K562 (cell line): ENCODE results near the gene TRIP11. TPM values are rescaled to one million over a fixed set of nuclear protein-coding genes. Genes with fewer than 3 reads are reported as not detected.

Experiments used
- ATAC-seq: fragments of 200-7000 bp; cut with Tn5 transposase; 3 replicates; pipeline ENCODE4 v1.9.1; 2020; ENCODE audit warnings: moderate library complexity
- BruUV-seq: library from RNA; stranded (reverse); fragments of 400-500 nt; replicated peaks from 2 replicates; lab custom pipeline; 2021; lab: Mats Ljungman, UMichigan
- CTCF ChIA-PET: fragments of 300-600 bp; formaldehyde crosslinking; extraction: SDS; loops from one replicate; lab custom pipeline; 2021; ENCODE audit warnings: low intra/inter-chr PET ratio; lab: Yijun Ruan, JAX
- POLR2A ChIA-PET: fragments of 300-600, 350-650 bp; sonication (Branson Sonifier 250); formaldehyde crosslinking; extraction: SDS; loops from one replicate; lab custom pipeline; 2021; ENCODE audit warnings: antibody characterized with exemption, inconsistent platforms; lab: Yijun Ruan, JAX
- DNase-seq, 4 experiments: peaks; one replicate each; pipeline versions ENCODE4 v3.0.0 to v3.0.0-alpha.2; 2011 to 2018; ENCODE audit warnings: low spot score in 3 of 4, mixed read lengths in 3 of 4; ENCODE audit errors: extremely low read depth in 1 of 4
- FAIRE-seq: peaks from 2 replicates; lab custom pipeline; 2011; peaks lifted over from hg19 to GRCh38; lab: Jason Lieb, UNC
- H2AFZ ChIP-seq: 2 replicates; pipeline ENCODE4 v1.6.0; 2011; ENCODE audit warnings: low read depth, low read length, control low read depth, inconsistent platforms
- H3K27ac ChIP-seq: fragments of 200-600 bp; 3 replicates; pipeline ENCODE4 v1.8.0; 2011; ENCODE audit warnings: low read depth, mild to moderate bottlenecking, control low read depth, inconsistent platforms, low read length, moderate library complexity, mixed read lengths; ENCODE audit errors: extremely low read depth
- H3K27me3 ChIP-seq, 2 experiments: fragments of 300-600 bp in 1 of 2; 2 replicates in 1 of 2; 3 replicates in 1 of 2; pipeline versions ENCODE4 v1.6.0 to v1.8.0; 2011; ENCODE audit warnings: inconsistent platforms in 2 of 2, low read length in 2 of 2, mild to moderate bottlenecking in 1 of 2, mixed read lengths in 1 of 2, moderate library complexity in 1 of 2; ENCODE audit not compliant: control insufficient read depth in 2 of 2, insufficient read depth in 2 of 2
- H3K36me3 ChIP-seq: fragments of 300-600 bp; 3 replicates; pipeline ENCODE4 v1.8.0; 2011; ENCODE audit warnings: mild to moderate bottlenecking, low read length, inconsistent platforms; ENCODE audit not compliant: control insufficient read depth, insufficient read depth
- H3K4me1 ChIP-seq, 2 experiments: fragments of 200-600 bp in 1 of 2; replicated peaks in 1 of 2; 2 replicates in 1 of 2; 3 replicates in 1 of 2; pipeline versions ENCODE4 v1.5.1 to v1.8.0; 2011; ENCODE audit warnings: inconsistent platforms in 2 of 2, low read length in 2 of 2, mild to moderate bottlenecking in 1 of 2, mixed read lengths in 1 of 2, moderate library complexity in 1 of 2; ENCODE audit not compliant: control insufficient read depth in 2 of 2, insufficient read depth in 2 of 2
- H3K4me2 ChIP-seq: 2 replicates; pipeline ENCODE4 v1.6.1; 2011; ENCODE audit warnings: low read length, control low read depth, inconsistent platforms, mixed read lengths; ENCODE audit not compliant: insufficient read depth
- H3K4me3 ChIP-seq: fragments of 200-600 bp; sonication (generic), shearing (Covaris generic); 2 replicates; pipeline ENCODE4 v1.5.1; 2016; ENCODE audit warnings: control low read depth, inconsistent platforms
- H3K79me2 ChIP-seq: fragments of 200-600 bp; 3 replicates; pipeline ENCODE4 v1.8.0; 2011; ENCODE audit warnings: low read length, inconsistent platforms; ENCODE audit not compliant: control insufficient read depth, insufficient read depth
- H3K9ac ChIP-seq, 2 experiments: 2 replicates each; pipeline versions ENCODE4 v1.6.0 to v1.6.1; 2011; ENCODE audit warnings: low read depth in 2 of 2, low read length in 2 of 2, control low read depth in 1 of 2, inconsistent platforms in 1 of 2, mild to moderate bottlenecking in 1 of 2, mixed read lengths in 1 of 2; ENCODE audit not compliant: insufficient read depth in 1 of 2
- H3K9me1 ChIP-seq: one replicate; pipeline ENCODE4 v1.6.0; 2011; ENCODE audit warnings: inconsistent platforms, mild to moderate bottlenecking, low read length, moderate library complexity; ENCODE audit not compliant: control insufficient read depth, insufficient read depth
- H3K9me3 ChIP-seq: replicated peaks from 2 replicates; pipeline ENCODE4 v1.5.1; 2011; ENCODE audit warnings: low read depth, low read length, inconsistent platforms; ENCODE audit not compliant: control insufficient read depth, insufficient read depth
- H4K20me1 ChIP-seq: replicated peaks from 2 replicates; pipeline ENCODE4 v1.6.1; 2011; ENCODE audit warnings: low read length, inconsistent platforms, mixed read lengths; ENCODE audit not compliant: control insufficient read depth, insufficient read depth
- RAD51 ChIP-seq: fragments of 450-650 bp; IDR thresholded peaks from 2 replicates; pipeline ENCODE4 v1.7.1; 2016; ENCODE audit warnings: low read depth, mild to moderate bottlenecking, borderline replicate concordance
- RFX1 ChIP-seq: fragments of 450-650 bp; IDR thresholded peaks from 2 replicates; pipeline ENCODE4 v1.6.1; 2016; ENCODE audit warnings: mild to moderate bottlenecking, moderate library complexity
- ZNF175 ChIP-seq: fragments of 200-800 bp; sonication (Bioruptor generic); IDR thresholded peaks from 2 replicates; pipeline ENCODE4 v1.6.1; 2016; ENCODE audit warnings: low read depth, mild to moderate bottlenecking, missing genetic modification characterization, missing compliant biosample characterization
- ZNF347 ChIP-seq: fragments of 450-650 bp; formaldehyde crosslinking; IDR thresholded peaks from 2 replicates; pipeline ENCODE4 v1.4.0; 2020; ENCODE audit warnings: low read depth, mild to moderate bottlenecking, moderate library complexity
- ZNF57 ChIP-seq: fragments of 450-650 bp; formaldehyde crosslinking; IDR thresholded peaks from 2 replicates; pipeline ENCODE4 v1.4.0; 2020; ENCODE audit warnings: mild to moderate bottlenecking, moderate library complexity
- ZNF77 ChIP-seq: fragments of 250-450 bp; sonication (Bioruptor Pico); IDR thresholded peaks from 2 replicates; pipeline ENCODE4 v1.5.0; 2020
- WGBS: fragments of 100-300 bp; shearing (Covaris generic); methylation state at CpG from one replicate; pipeline ENCODE4 v1.1.6; 2016; ENCODE audit warnings: low coverage, mixed read lengths; ENCODE audit not compliant: insufficient coverage; ENCODE audit errors: missing lambda C conversion rate; 5-methylcytosine and 5-hydroxymethylcytosine counted together
- in situ Hi-C: fragments of 300-500 bp; cut with MboI; formaldehyde crosslinking; loops from 4 replicates; pipeline ENCODE4 v1.15.0; 2018; ENCODE audit warnings: inconsistent platforms, mixed read lengths
- intact Hi-C: fragments of 100-400 bp; cut with micrococcal nuclease; formaldehyde crosslinking; loops from 2 replicates; pipeline ENCODE4 v1.14.2; 2022
- polyA plus RNA-seq, 8 experiments: library from polyadenylated mRNA; depleted of rRNA in 4 of 8; stranded (reverse) in 5 of 8; unstranded in 3 of 8; fragments of >200 nt; fragmentation: Nextera tagmentation in 2 of 8; fragmentation: Illumina TruSeq in 1 of 8; extraction: Ambion mirVana in 2 of 8; extraction: Trizol in 1 of 8; gene quantifications; 2 replicates each; pipeline versions ENCODE4 v1.2.1 to v1.2.3, GENCODE V29; 2011 to 2014; ENCODE audit warnings: inconsistent platforms in 1 of 8, missing spikeins in 1 of 8
- total RNA-seq, 7 experiments: library from RNA; depleted of rRNA in 6 of 7; stranded (reverse); fragments of >200 nt in 6 of 7; fragmentation: Illumina TruSeq in 2 of 7; extraction: Trizol in 2 of 7; gene quantifications; 2 replicates each; pipeline versions ENCODE4 v1.2.1 to v1.2.3, GENCODE V29; 2011 to 2021; ENCODE audit warnings: low replicate concordance in 1 of 7
- TF ChIP-seq, protein P1 (sequence below), 2 experiments: fragments of 450-650 bp; IDR thresholded peaks; 2 replicates each; pipeline ENCODE4 v1.6.1; 2018; ENCODE audit warnings: mild to moderate bottlenecking in 2 of 2, low read depth in 1 of 2; ENCODE audit not compliant: partially characterized antibody in 2 of 2

Gene TRIP11
- total and polyA plus RNA-seq, 9 of the 15 experiments (the other 6 are each of a cell fraction or from before 2014, with no cell fraction given) = 4.0 to 20.0 (median 10.9) TPM

GRCh38 chr14:91983588-91983987 is 56.3 kb downstream of the TRIP11 start:
- Histone ChIP-seq H4K20me1 (no peaks in the 10 kb centered on the region), H3K79me2 (no peaks in the 10 kb centered on the region), H3K27ac (no peak overlapping the region), H3K27me3 (no peaks in the 10 kb centered on the region), H3K9ac (no peak overlapping the region), H3K4me1 (no peaks in the 10 kb centered on the region), H3K4me2 (no peak overlapping the region), H3K9me1 (no peaks in the 10 kb centered on the region), H3K9me3 (no peaks in the 10 kb centered on the region), H3K4me3 (no peak overlapping the region), H2AFZ (no peak overlapping the region)
- BruUV-seq = no TSS peak
- ATAC-seq (no peak), DNase-seq (no peak), FAIRE-seq (no peak)
- in situ Hi-C loops = no loop called here
- ChIA-PET POLR2A (no interaction called here), CTCF (no interaction called here)
- intact Hi-C loops = no loop called here
- 85% methylated on average over 4 of the region's 4 CpGs for WGBS
- TF ChIP-seq RAD51 (no peak), RFX1 (no peak), ZNF77 (CRISPR knock-in tag) (no peak), ZNF175 (CRISPR knock-in tag) (no peak), ZNF347 (no peak), ZNF57 (CRISPR knock-in tag) (no peak)
- TF ChIP-seq, protein P1, sequence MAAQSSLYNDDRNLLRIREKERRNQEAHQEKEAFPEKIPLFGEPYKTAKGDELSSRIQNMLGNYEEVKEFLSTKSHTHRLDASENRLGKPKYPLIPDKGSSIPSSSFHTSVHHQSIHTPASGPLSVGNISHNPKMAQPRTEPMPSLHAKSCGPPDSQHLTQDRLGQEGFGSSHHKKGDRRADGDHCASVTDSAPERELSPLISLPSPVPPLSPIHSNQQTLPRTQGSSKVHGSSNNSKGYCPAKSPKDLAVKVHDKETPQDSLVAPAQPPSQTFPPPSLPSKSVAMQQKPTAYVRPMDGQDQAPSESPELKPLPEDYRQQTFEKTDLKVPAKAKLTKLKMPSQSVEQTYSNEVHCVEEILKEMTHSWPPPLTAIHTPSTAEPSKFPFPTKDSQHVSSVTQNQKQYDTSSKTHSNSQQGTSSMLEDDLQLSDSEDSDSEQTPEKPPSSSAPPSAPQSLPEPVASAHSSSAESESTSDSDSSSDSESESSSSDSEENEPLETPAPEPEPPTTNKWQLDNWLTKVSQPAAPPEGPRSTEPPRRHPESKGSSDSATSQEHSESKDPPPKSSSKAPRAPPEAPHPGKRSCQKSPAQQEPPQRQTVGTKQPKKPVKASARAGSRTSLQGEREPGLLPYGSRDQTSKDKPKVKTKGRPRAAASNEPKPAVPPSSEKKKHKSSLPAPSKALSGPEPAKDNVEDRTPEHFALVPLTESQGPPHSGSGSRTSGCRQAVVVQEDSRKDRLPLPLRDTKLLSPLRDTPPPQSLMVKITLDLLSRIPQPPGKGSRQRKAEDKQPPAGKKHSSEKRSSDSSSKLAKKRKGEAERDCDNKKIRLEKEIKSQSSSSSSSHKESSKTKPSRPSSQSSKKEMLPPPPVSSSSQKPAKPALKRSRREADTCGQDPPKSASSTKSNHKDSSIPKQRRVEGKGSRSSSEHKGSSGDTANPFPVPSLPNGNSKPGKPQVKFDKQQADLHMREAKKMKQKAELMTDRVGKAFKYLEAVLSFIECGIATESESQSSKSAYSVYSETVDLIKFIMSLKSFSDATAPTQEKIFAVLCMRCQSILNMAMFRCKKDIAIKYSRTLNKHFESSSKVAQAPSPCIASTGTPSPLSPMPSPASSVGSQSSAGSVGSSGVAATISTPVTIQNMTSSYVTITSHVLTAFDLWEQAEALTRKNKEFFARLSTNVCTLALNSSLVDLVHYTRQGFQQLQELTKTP (IDR thresholded peaks at IDR 0.05; ENCODE audit: low read depth in 1 of 2, partially characterized antibody in 2 of 2) = no peak
- TF ChIP-seq, all 486 proteins: peak for 0
- peaks cover 39% of the 10 kb centered on the region for H3K36me3 ChIP-seq
